ENCODE results near the gene CREBL2.

DNA sequence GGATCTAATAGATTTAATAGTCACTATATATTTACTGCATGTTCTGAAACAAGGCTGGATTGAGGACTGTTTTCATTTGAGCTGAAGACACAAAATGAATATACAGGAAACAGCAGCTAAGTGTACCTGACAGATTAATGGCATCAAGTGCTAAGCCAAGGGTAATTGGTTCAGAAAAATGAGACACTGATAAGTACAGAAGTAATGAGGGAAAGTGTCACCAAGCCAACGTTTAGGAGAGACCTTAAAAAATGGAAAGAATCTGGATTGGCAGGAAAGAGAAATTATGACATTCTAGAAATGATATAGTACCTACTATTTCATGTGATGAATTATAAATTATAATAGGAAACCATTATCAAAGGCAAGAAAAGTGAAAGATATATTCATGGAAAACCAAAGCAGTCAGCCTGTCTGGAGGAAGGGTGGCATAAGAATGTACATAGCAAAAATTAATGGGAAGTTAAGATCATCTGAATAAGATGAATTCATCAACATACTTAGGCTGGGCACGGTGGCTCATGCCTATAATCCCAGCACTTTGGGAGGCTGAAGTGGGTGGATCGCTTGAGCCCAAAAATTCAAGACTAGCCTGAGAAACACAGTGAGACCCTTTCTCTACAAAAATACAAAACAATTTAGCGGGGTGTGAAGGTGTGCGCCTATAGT is 28.0 kb upstream of the CREBL2 start:
- TF ChIP-seq BACH2 (CRISPR knock-in tag; IDR thresholded peaks at IDR 0.05; ENCODE audit: borderline replicate concordance) (no peak), TOX (CRISPR knock-in tag; IDR thresholded peaks at IDR 0.05; ENCODE audit: borderline replicate concordance) (no peak), RARB (CRISPR knock-in tag; IDR thresholded peaks at IDR 0.05) (no peak), ARNTL (CRISPR knock-in tag; IDR thresholded peaks at IDR 0.05; ENCODE audit: borderline replicate concordance, low read depth) (no peak), ESRRG (CRISPR knock-in tag; IDR thresholded peaks at IDR 0.05) (no peak), ZFP30 (CRISPR knock-in tag; IDR thresholded peaks at IDR 0.05) (no peak), ZFP3 (CRISPR knock-in tag; IDR thresholded peaks at IDR 0.05) (no peak), CSDC2 (CRISPR knock-in tag; IDR thresholded peaks at IDR 0.05) (no peak), GLIS3 (CRISPR knock-in tag; IDR thresholded peaks at IDR 0.05) (no peak), ZC3H10 (CRISPR knock-in tag; IDR thresholded peaks at IDR 0.05) (no peak), OSR1 (CRISPR knock-in tag; IDR thresholded peaks at IDR 0.05) (no peak)
- TF ChIP-seq, protein P1, sequence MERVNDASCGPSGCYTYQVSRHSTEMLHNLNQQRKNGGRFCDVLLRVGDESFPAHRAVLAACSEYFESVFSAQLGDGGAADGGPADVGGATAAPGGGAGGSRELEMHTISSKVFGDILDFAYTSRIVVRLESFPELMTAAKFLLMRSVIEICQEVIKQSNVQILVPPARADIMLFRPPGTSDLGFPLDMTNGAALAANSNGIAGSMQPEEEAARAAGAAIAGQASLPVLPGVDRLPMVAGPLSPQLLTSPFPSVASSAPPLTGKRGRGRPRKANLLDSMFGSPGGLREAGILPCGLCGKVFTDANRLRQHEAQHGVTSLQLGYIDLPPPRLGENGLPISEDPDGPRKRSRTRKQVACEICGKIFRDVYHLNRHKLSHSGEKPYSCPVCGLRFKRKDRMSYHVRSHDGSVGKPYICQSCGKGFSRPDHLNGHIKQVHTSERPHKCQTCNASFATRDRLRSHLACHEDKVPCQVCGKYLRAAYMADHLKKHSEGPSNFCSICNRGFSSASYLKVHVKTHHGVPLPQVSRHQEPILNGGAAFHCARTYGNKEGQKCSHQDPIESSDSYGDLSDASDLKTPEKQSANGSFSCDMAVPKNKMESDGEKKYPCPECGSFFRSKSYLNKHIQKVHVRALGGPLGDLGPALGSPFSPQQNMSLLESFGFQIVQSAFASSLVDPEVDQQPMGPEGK (CRISPR knock-in tag; IDR thresholded peaks at IDR 0.05; ENCODE audit: borderline replicate concordance) = no peak
- TF ChIP-seq, protein P2, sequence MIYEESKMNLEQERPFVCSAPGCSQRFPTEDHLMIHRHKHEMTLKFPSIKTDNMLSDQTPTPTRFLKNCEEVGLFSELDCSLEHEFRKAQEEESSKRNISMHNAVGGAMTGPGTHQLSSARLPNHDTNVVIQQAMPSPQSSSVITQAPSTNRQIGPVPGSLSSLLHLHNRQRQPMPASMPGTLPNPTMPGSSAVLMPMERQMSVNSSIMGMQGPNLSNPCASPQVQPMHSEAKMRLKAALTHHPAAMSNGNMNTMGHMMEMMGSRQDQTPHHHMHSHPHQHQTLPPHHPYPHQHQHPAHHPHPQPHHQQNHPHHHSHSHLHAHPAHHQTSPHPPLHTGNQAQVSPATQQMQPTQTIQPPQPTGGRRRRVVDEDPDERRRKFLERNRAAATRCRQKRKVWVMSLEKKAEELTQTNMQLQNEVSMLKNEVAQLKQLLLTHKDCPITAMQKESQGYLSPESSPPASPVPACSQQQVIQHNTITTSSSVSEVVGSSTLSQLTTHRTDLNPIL (CRISPR knock-in tag; IDR thresholded peaks at IDR 0.05; ENCODE audit: low read depth) = no peak
- TF ChIP-seq, protein P3, sequence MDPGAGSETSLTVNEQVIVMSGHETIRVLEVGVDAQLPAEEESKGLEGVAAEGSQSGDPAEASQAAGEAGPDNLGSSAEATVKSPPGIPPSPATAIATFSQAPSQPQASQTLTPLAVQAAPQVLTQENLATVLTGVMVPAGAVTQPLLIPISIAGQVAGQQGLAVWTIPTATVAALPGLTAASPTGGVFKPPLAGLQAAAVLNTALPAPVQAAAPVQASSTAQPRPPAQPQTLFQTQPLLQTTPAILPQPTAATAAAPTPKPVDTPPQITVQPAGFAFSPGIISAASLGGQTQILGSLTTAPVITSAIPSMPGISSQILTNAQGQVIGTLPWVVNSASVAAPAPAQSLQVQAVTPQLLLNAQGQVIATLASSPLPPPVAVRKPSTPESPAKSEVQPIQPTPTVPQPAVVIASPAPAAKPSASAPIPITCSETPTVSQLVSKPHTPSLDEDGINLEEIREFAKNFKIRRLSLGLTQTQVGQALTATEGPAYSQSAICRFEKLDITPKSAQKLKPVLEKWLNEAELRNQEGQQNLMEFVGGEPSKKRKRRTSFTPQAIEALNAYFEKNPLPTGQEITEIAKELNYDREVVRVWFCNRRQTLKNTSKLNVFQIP (CRISPR knock-in tag; IDR thresholded peaks at IDR 0.05; ENCODE audit: borderline replicate concordance, low read depth) = no peak

All from SK-N-SH treated with all-trans-retinoic acid at 6 μM for 48 hours (cell line).